Subcutaneous abdominal adipose tissue (tissue), 5 donors: ENCODE measurements around the gene UBE3C.
"Not testable (repeated sequence)": the region's sequence is repeated elsewhere in the genome, so short reads cannot be mapped to it uniquely, and the experiment has no call there.

ENCODE experiments used
- H3K27ac ChIP-seq: one replicate; pipeline ENCODE4 v1.7.0; 2013; ENCODE audit warnings: low read depth, mild to moderate bottlenecking, inconsistent platforms, low read length, moderate library complexity
- H3K27me3 ChIP-seq, 5 donors: one replicate each; pipeline ENCODE4 v1.7.0; 2013; ENCODE audit warnings: low read length in 5 of 5, inconsistent platforms in 1 of 5; ENCODE audit not compliant: control insufficient read depth in 5 of 5, insufficient read depth in 4 of 5
- H3K36me3 ChIP-seq, 5 donors: one replicate each; pipeline ENCODE4 v1.7.0; 2013; ENCODE audit warnings: low read length in 5 of 5; ENCODE audit not compliant: control insufficient read depth in 5 of 5, insufficient read depth in 5 of 5
- H3K4me1 ChIP-seq, 5 donors: one replicate each; pipeline ENCODE4 v1.7.0; 2013; ENCODE audit warnings: low read length in 5 of 5, mild to moderate bottlenecking in 3 of 5, moderate library complexity in 1 of 5; ENCODE audit not compliant: control insufficient read depth in 5 of 5, insufficient read depth in 5 of 5
- H3K4me3 ChIP-seq, 5 donors: one replicate each; pipeline ENCODE4 v1.7.0; 2013; ENCODE audit warnings: low read length in 5 of 5, low read depth in 1 of 5
- H3K9ac ChIP-seq, 5 donors: one replicate each; pipeline ENCODE4 v1.7.0; 2013; ENCODE audit warnings: low read length in 5 of 5, mild to moderate bottlenecking in 4 of 5, moderate library complexity in 3 of 5
- H3K9me3 ChIP-seq, 5 donors: one replicate each; pipeline ENCODE4 v1.7.0; 2013; ENCODE audit warnings: low read length in 5 of 5; ENCODE audit not compliant: control insufficient read depth in 5 of 5
- donor health status: healthy.
- donor health status: healthy.
- donor health status: healthy.
- donor health status: healthy.
- donor health status: healthy.

Gene UBE3C

GRCh38 chr7:157244516-157245294, 106.0 kb downstream of the UBE3C start:
- H3K27me3 ChIP-seq = no peaks in the 10 kb centered on the region
- no peaks in the 10 kb centered on the region for H3K4me1 ChIP-seq
- no peak overlapping the region for H3K27ac ChIP-seq
- no peak overlapping the region for H3K4me3 ChIP-seq
- H3K36me3 ChIP-seq = peaks cover 2 to 52% (median 23%) of the 10 kb centered on the region in 5 donors
- H3K9me3 ChIP-seq = no peaks in the 10 kb centered on the region
- H3K9ac ChIP-seq = no peak overlapping the region

DNA sequence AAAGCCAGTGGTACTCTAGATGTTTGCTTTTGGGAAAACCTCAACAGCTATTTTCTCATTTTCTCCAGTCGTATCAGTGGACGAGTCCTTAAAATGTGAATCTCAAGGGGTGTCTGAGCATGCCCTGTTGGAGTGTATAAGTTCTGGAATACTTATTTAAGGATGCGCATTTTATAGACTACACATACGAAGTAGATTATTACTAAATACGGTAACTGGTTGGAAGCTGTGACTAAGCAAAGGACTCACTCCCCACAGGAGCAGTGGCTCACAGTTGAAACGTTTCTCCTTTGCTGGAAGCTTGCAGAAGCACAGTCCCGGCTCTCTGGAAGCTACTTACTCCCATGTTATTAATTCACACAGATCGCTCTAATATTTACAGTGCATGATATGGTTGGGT, 107.3 kb downstream of the UBE3C start:
- Histone ChIP-seq H3K9me3 (no peaks in the 10 kb centered on the region), H3K27me3 (no peaks in the 10 kb centered on the region), H3K36me3 (peaks cover 3 to 43% (median 21%) of the 10 kb centered on the region in 5 donors), H3K4me1 (no peaks in the 10 kb centered on the region), H3K27ac (no peak overlapping the region), H3K9ac (no peak overlapping the region), H3K4me3 (no peak overlapping the region)

- Histone ChIP-seq H3K36me3 (peaks cover 3 to 36% (median 25%) of the 10 kb centered on the region in 5 donors), H3K4me1 (no peaks in the 10 kb centered on the region), H3K27ac (no peak overlapping the region), H3K27me3 (no peaks in the 10 kb centered on the region), H3K9me3 (no peaks in the 10 kb centered on the region), H3K4me3 (no peak overlapping the region), H3K9ac (no peak overlapping the region)
Observed at GRCh38 chr7:157248659-157249058, 109.9 kb downstream of the UBE3C start.

- Histone ChIP-seq H3K27ac (no peak overlapping the region), H3K4me3 (no peak overlapping the region), H3K9me3 (no peaks in the 10 kb centered on the region), H3K9ac (no peak overlapping the region), H3K36me3 (peaks cover 10 to 50% (median 41%) of the 10 kb centered on the region in 5 donors), H3K27me3 (no peaks in the 10 kb centered on the region), H3K4me1 (no peaks in the 10 kb centered on the region)
Observed at GRCh38 chr7:157250605-157251228, 112.0 kb downstream of the UBE3C start.

DNA sequence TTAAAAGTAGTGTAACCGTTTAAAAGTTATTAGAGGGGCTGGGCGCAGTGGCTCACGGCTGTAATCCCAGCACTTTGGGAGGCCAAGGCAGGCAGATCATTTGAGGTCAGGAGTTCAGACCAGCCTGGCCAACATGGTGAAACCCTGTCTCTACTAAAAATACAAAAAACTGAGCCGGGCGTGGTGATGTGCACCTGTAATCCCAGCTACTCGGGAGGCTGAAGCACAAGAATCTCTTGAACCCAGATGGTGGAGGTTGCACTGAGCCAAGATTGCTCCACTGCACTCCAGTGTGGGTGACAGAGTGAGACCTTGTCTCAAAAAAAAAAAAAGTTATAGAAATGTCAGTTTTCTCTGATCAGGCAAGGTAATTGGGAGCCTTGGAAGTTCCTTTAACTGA, 113.1 kb downstream of the UBE3C start:
- H3K4me3 ChIP-seq, H3K27me3 ChIP-seq, H3K27ac ChIP-seq, H3K4me1 ChIP-seq, H3K9ac ChIP-seq, H3K9me3 ChIP-seq: not testable (repeated sequence)
- peaks cover 10 to 57% (median 46%) of the 10 kb centered on the region in 5 donors for H3K36me3 ChIP-seq

DNA sequence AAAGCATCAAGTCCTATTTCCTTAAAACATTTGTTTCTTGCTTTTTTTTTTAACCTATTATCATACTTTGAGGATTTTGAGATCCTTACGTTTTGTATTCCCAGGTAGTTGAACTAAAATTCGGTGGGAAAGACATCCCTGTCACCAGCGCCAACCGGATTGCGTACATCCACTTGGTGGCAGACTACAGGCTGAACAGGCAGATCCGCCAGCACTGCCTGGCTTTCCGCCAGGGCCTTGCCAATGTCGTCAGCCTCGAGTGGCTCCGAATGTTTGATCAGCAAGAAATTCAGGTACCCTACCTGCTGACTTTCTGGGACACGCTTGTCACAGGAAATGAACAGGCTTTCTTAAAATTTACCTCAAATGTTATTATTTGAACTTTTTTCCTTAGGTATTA, 115.1 kb downstream of the UBE3C start:
- Histone ChIP-seq H3K27me3 (no peaks in the 10 kb centered on the region), H3K4me3 (no peak overlapping the region), H3K27ac (no peak overlapping the region), H3K36me3 (peaks cover 15 to 57% (median 50%) of the 10 kb centered on the region in 5 donors), H3K9me3 (no peaks in the 10 kb centered on the region), H3K4me1 (no peaks in the 10 kb centered on the region), H3K9ac (no peak overlapping the region)

GRCh38 chr7:157254781-157255180, 116.1 kb downstream of the UBE3C start:
- not testable (repeated sequence) for H3K9me3 ChIP-seq, H3K27me3 ChIP-seq, H3K9ac ChIP-seq, H3K4me3 ChIP-seq, H3K4me1 ChIP-seq, H3K27ac ChIP-seq
- peaks cover 12 to 62% (median 56%) of the 10 kb centered on the region in 5 donors for H3K36me3 ChIP-seq

GRCh38 chr7:157255201-157255606, 116.5 kb downstream of the UBE3C start:
- Histone ChIP-seq H3K27me3 (no peaks in the 10 kb centered on the region), H3K27ac (no peak overlapping the region), H3K9ac (no peak overlapping the region), H3K4me1 (no peaks in the 10 kb centered on the region), H3K36me3 (peaks cover 12 to 66% (median 60%) of the 10 kb centered on the region in 5 donors), H3K4me3 (no peak overlapping the region), H3K9me3 (no peaks in the 10 kb centered on the region)

GRCh38 chr7:157263156-157263555, 124.4 kb downstream of the UBE3C start:
- no peaks in the 10 kb centered on the region for H3K9me3 ChIP-seq
- peaks cover 6 to 70% (median 62%) of the 10 kb centered on the region in 5 donors for H3K36me3 ChIP-seq
- no peaks in the 10 kb centered on the region for H3K4me1 ChIP-seq

DNA sequence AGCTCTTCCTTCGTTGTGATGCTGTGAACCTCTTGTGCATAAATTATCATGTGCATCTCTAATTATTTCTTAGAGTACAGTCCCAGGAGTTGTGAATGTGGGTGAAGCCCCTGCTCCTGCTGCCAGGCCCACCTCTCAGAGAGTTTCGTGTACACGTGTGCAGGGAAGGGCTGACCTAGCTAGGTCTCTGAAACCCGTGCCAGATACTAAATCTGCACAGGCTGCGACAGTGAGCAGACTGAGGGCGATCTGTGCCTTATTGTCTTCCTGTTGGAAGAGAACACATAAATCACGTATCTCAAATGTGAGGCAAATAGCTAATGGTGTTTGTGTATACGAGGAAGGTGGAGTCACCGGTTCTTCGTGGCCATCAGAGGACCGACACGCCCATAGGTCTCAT, 126.3 kb downstream of the UBE3C start:
- Histone ChIP-seq H3K36me3 (peaks cover 6 to 67% (median 57%) of the 10 kb centered on the region in 5 donors), H3K9me3 (no peaks in the 10 kb centered on the region), H3K27ac (no peak overlapping the region), H3K4me1 (no peaks in the 10 kb centered on the region), H3K27me3 (no peaks in the 10 kb centered on the region), H3K9ac (no peak overlapping the region), H3K4me3 (no peak overlapping the region)

More at GRCh38 chr7:157263156-157263555, 124.4 kb downstream of the UBE3C start:
- Histone ChIP-seq H3K27me3 (no peaks in the 10 kb centered on the region), H3K27ac (no peak overlapping the region), H3K4me3 (no peak overlapping the region), H3K9ac (no peak overlapping the region)
